ENCODE results near the gene RNF44. TPM values are rescaled to one million over a fixed set of nuclear protein-coding genes. Genes with fewer than 3 reads are reported as not detected.
A peak's percentile ranks its signal among the peaks of the same experiment; 100 is the strongest.

RNF44 gene
- total and polyA plus RNA-seq, 2 of the 4 experiments (the other 2 are of a cell fraction) = 0.54 to 12.4 TPM

DNA sequence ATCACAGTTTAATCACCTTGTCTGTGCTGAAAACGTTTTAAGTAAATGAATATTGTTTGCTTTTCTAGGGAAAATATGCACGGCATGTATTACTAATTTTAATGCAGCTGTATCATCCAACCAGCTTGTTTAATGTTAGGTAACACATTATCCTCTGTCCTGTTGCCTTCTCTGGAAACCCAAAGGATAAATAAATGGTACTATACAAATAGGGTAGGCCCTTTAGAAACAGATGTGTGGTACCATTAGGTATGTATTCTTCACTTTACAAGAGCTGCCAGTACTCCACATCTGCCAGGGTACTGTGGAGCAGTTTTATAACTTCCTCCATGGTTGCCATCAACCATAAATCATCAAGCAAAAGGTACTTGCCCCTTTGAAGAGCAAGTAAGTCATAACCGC, 46.1 kb downstream of the RNF44 start:
- no peak overlapping the region for H3K56ac ChIP-seq (ENCODE audit: extremely low read depth, insufficient read depth, low read length)
- no peaks in the 10 kb centered on the region for H3K9me3 ChIP-seq (ENCODE audit: control insufficient read depth, insufficient read depth, low read length)
- peak overlapping the region; percentile 18; the same call in 1 of the 2 replicates for H2BK20ac ChIP-seq (ENCODE audit: low read depth, low read length)
- WGBS, 2 experiments (ENCODE audit: extremely low coverage in 2 of 2, insufficient read length in 1 of 2) = 88% methylated on average over 1 of the region's 3 CpGs; no CpG with 5 or more reads in 1 of the 2 experiments
- H3K18ac ChIP-seq (ENCODE audit: low read depth, low read length) = peak overlapping the region; percentile 49; the same call in 1 of the 2 replicates
- H2BK15ac ChIP-seq (ENCODE audit: low read depth, low read length) = no peak overlapping the region
- H2AK9ac ChIP-seq (replicated peaks; ENCODE audit: low read depth, low read length, poor library complexity) = no peak overlapping the region
- H3K23ac ChIP-seq (ENCODE audit: low read depth, low read length) = no peak overlapping the region
- no peak overlapping the region for H3K14ac ChIP-seq (replicated peaks; ENCODE audit: low read depth, low read length)
- no peak overlapping the region for H3K27ac ChIP-seq (ENCODE audit: insufficient read depth, low read length)
- CTCF ChIA-PET = interaction anchor here (1.3 kb wide), 1 partner anchor 8 kb away, joined by 4 read pairs; no protein-coding TSS in a partner anchor
- H2BK5ac ChIP-seq (ENCODE audit: low read depth, low read length, poor library complexity, severe bottlenecking) = peak overlapping the region; percentile 60
- peaks cover 20% of the 10 kb centered on the region for H3K9me1 ChIP-seq (ENCODE audit: insufficient read depth, low read length)
- H2AK5ac ChIP-seq (ENCODE audit: low read depth, low read length) = no peak overlapping the region; the same call in 1 of the 2 replicates
- H3K79me1 ChIP-seq (ENCODE audit: low read depth in 1 of 2, low read length in 2 of 2) = peaks cover 42 to 55% of the 10 kb centered on the region in 2 experiments
- POLR2A ChIA-PET (ENCODE audit: unreplicated experiment) = no interaction called here
- peak overlapping the region; percentile 43; the same call in 1 of the 2 replicates for H4K91ac ChIP-seq (ENCODE audit: insufficient read depth, low read depth, low read length)
- in situ Hi-C loops (cut with MboI; ENCODE audit: low sequenced_read_pairs) = no loop called here
- dilution Hi-C loops (cut with HindIII; ENCODE audit: low sequenced_read_pairs, unreplicated experiment) = no loop called here
- BruUV-seq (replicated peaks) = no TSS peak
- H3K4me3 ChIP-seq (ENCODE audit: insufficient read depth, low read depth, low read length) = no peak overlapping the region
- DNase-seq = peak; percentile 79
- intact Hi-C loops (cut with micrococcal nuclease) = no loop called here
- H4K5ac ChIP-seq (ENCODE audit: low read depth, low read length) = no peak overlapping the region; the same call in 1 of the 2 replicates
- peaks cover 10% of the 10 kb centered on the region for H3K4me1 ChIP-seq (ENCODE audit: control insufficient read depth, insufficient read depth, low read length)
- H3K4ac ChIP-seq (ENCODE audit: low read depth, low read length) = peak overlapping the region; percentile 69; the same call in 1 of the 2 replicates
- ATAC-seq (ENCODE audit: low read depth) = peak; percentile 90
- peaks cover 40% of the 10 kb centered on the region for H3K36me3 ChIP-seq (ENCODE audit: control insufficient read depth, insufficient read depth, low read length)
- peaks cover 13% of the 10 kb centered on the region; the same call in 1 of the 2 replicates for H4K20me1 ChIP-seq (ENCODE audit: insufficient read depth, low read length)
- peak overlapping the region; percentile 23; the same call in 1 of the 2 replicates for H2BK120ac ChIP-seq (ENCODE audit: low read depth, low read length)
- TF ChIP-seq BHLHE40 (IDR thresholded peaks at IDR 0.05; ENCODE audit: low read depth, low read length) (peak; percentile 38; the same call in 1 of the 2 replicates), ELK1 (IDR thresholded peaks at IDR 0.05; ENCODE audit: borderline replicate concordance, low read depth, low read length) (no peak), CHD1 (IDR thresholded peaks at IDR 0.05; ENCODE audit: low read depth, low read length) (no peak), RAD21 (IDR thresholded peaks at IDR 0.05; ENCODE audit: low read length) (no peak), MAZ (IDR thresholded peaks at IDR 0.05; ENCODE audit: borderline replicate concordance, low read depth, low read length) (no peak)
- H3K4me2 ChIP-seq (ENCODE audit: low read depth, low read length) = peak overlapping the region; percentile 51; the same call in 1 of the 2 replicates
- H3K9ac ChIP-seq (ENCODE audit: low read depth, low read length) = no peak overlapping the region
- H2AFZ ChIP-seq (replicated peaks; ENCODE audit: low read length, poor library complexity) = no peak overlapping the region
- no peaks in the 10 kb centered on the region for H3K27me3 ChIP-seq (ENCODE audit: control insufficient read depth, insufficient read depth, low read length)
- peak overlapping the region in 1 of 2 experiments; percentile 20; a peak in 1 of 4 replicates for H4K8ac ChIP-seq (ENCODE audit: low read depth in 2 of 2, low read length in 2 of 2)

Measured in IMR-90 (cell line).